Osteoblast (primary cell): ENCODE data around the gene NSMCE1. TPM values are rescaled to one million over a fixed set of nuclear protein-coding genes. Genes with fewer than 3 reads are reported as not detected.
"Not testable (repeated sequence)": the region's sequence is repeated elsewhere in the genome, so short reads cannot be mapped to it uniquely, and the experiment has no call there.

Experiments
- DNase-seq: peaks from one replicate; pipeline ENCODE4 v3.0.0; 2011; ENCODE audit warnings: low spot score, mixed read lengths; ENCODE audit not compliant: insufficient read length; ENCODE audit errors: missing footprints
- H2AFZ ChIP-seq: 2 replicates; pipeline ENCODE4 v1.6.0; 2011; ENCODE audit warnings: mild to moderate bottlenecking, low read length
- H3K27ac ChIP-seq: 2 replicates; pipeline ENCODE4 v1.5.1; 2011; ENCODE audit warnings: mild to moderate bottlenecking, low read depth, low read length, moderate library complexity
- H3K27me3 ChIP-seq: 2 replicates; pipeline ENCODE4 v1.6.0; 2012; ENCODE audit warnings: mild to moderate bottlenecking, control low read depth, inconsistent platforms, low read length, moderate library complexity; ENCODE audit not compliant: insufficient read depth
- H3K36me3 ChIP-seq: 2 replicates; pipeline ENCODE4 v1.5.1; 2011; ENCODE audit warnings: mild to moderate bottlenecking, low read length, control low read depth, moderate library complexity; ENCODE audit not compliant: insufficient read depth
- H3K4me1 ChIP-seq: 2 replicates; pipeline ENCODE4 v1.5.1; 2011; ENCODE audit warnings: mild to moderate bottlenecking, low read length, control low read depth, moderate library complexity; ENCODE audit not compliant: insufficient read depth
- H3K4me2 ChIP-seq: 2 replicates; pipeline ENCODE4 v1.6.0; 2011; ENCODE audit warnings: mild to moderate bottlenecking, low read length; ENCODE audit not compliant: insufficient read depth
- H3K4me3 ChIP-seq: fragments of 200-600 bp; sonication (generic); 3 replicates; pipeline ENCODE4 v1.5.1; 2012; ENCODE audit warnings: mild to moderate bottlenecking, low read length, inconsistent platforms; ENCODE audit not compliant: insufficient read depth
- H3K79me2 ChIP-seq: 2 replicates; pipeline ENCODE4 v1.6.0; 2012; ENCODE audit warnings: mild to moderate bottlenecking, low read length, control low read depth, inconsistent platforms; ENCODE audit not compliant: insufficient read depth
- H3K9me3 ChIP-seq: 2 replicates; pipeline ENCODE4 v1.5.1; 2011; ENCODE audit warnings: low read depth, low read length, control low read depth
- H4K20me1 ChIP-seq: 2 replicates; pipeline ENCODE4 v1.6.0; 2012; ENCODE audit warnings: mild to moderate bottlenecking, low read length, control low read depth; ENCODE audit not compliant: insufficient read depth
- total RNA-seq: library from RNA; depleted of rRNA; stranded (reverse); fragments of >200 nt; gene quantifications from 2 replicates; pipeline ENCODE4 v1.2.3, GENCODE V29; 2012
- TF ChIP-seq, protein P1 (sequence below): IDR thresholded peaks from 2 replicates; pipeline ENCODE4 v1.5.1; 2011; ENCODE audit warnings: mild to moderate bottlenecking, low read depth, low read length, moderate library complexity; ENCODE audit errors: extremely low read depth

Gene NSMCE1
- total RNA-seq, 1 donor: 57.9 TPM

DNA sequence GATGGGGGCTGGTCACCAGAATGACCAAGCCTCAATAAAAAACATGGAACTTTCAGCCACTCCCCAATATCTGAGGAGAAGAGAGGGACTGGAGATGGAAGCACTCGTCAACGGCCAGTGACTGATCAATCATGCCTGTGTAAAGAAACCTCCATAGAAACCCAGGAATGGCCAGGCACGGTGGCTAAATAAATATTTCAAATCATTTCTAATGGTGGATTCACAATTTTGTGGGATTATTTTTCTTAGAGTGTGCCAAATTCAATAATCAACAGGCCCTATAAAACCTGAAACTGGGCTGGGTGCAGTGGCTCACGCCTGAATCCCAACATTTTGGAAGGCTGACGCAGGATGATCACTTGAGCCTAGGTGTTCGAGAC is 16.4 kb downstream of the NSMCE1 start:
- H3K4me2 ChIP-seq: no peak overlapping the region
- no peaks in the 10 kb centered on the region for H4K20me1 ChIP-seq
- H3K36me3 ChIP-seq: peaks cover 19% of the 10 kb centered on the region
- no peak overlapping the region for H3K4me3 ChIP-seq
- H3K9me3 ChIP-seq: no peaks in the 10 kb centered on the region
- DNase-seq: no peak
- H3K27me3 ChIP-seq: no peaks in the 10 kb centered on the region
- no peak overlapping the region for H3K27ac ChIP-seq
- H3K4me1 ChIP-seq: peaks cover 28% of the 10 kb centered on the region
- H2AFZ ChIP-seq: no peak overlapping the region
- TF ChIP-seq, protein P1, sequence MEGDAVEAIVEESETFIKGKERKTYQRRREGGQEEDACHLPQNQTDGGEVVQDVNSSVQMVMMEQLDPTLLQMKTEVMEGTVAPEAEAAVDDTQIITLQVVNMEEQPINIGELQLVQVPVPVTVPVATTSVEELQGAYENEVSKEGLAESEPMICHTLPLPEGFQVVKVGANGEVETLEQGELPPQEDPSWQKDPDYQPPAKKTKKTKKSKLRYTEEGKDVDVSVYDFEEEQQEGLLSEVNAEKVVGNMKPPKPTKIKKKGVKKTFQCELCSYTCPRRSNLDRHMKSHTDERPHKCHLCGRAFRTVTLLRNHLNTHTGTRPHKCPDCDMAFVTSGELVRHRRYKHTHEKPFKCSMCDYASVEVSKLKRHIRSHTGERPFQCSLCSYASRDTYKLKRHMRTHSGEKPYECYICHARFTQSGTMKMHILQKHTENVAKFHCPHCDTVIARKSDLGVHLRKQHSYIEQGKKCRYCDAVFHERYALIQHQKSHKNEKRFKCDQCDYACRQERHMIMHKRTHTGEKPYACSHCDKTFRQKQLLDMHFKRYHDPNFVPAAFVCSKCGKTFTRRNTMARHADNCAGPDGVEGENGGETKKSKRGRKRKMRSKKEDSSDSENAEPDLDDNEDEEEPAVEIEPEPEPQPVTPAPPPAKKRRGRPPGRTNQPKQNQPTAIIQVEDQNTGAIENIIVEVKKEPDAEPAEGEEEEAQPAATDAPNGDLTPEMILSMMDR: no peak
- H3K79me2 ChIP-seq: peaks cover 2% of the 10 kb centered on the region

DNA sequence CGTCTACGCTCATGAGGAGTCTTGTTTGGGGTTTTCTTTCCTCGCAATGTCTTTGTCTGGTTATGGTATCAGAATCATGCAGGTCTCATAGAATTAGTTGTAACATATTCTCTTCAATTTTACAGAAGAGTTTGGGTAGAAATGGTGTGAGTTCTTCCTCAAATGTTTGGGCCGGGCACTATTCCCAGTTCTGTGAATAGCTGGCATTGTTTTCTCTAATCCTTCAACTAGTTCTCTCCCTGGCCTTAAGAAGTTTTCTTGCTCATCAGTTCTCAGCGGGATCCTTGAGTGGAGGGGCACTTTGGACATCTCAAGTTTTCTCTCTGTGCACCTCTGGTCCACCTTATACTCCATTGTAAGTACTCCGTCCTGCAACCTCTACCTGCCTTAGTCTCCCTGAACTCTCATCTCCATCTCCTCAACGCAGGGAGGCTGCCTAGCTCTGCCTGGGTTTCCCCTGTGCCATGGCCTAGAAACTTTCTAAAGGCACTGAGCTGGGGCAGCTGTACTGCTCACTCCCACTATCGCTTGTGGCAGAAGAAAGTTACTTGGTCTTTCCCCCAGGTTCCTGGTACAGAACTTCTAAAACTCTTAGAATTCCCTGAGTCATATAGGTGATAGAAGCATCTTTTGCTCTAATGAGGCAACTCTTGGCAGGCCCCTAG is 16.9 kb downstream of the NSMCE1 start:
- TF ChIP-seq, protein P1: no peak
- H3K36me3 ChIP-seq: peaks cover 14% of the 10 kb centered on the region
- DNase-seq: no peak

DNA sequence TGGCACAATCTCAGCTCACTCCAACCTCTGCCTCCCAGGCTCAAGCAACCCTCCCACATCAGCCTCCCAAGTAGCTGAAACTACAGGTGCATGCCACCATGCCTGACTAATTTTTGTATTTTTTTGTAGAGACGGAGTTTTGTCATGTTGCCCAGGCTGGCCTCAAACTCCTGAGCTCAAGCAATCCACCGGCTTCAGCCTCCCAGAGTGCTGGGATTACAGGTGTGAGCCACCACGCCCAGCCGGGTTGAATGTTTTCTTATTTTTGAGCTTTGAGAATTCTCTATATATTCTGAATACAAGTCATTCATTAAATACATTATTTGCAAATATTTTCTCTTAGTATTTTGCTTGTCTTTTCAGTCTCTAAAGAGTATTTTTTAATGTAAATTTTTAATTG is 19.7 kb downstream of the NSMCE1 start:
- H3K36me3 ChIP-seq, H2AFZ ChIP-seq, H3K4me2 ChIP-seq, H3K9me3 ChIP-seq, H4K20me1 ChIP-seq, H3K27ac ChIP-seq, DNase-seq, H3K4me3 ChIP-seq, H3K27me3 ChIP-seq: not testable (repeated sequence)
- Histone ChIP-seq H3K79me2 (peaks cover 11% of the 10 kb centered on the region), H3K4me1 (peaks cover 46% of the 10 kb centered on the region)

More for the DNA sequence above, 16.9 kb downstream of the NSMCE1 start:
- Histone ChIP-seq H3K27ac (no peak overlapping the region), H3K4me2 (no peak overlapping the region), H3K79me2 (peaks cover 4% of the 10 kb centered on the region), H3K9me3 (no peaks in the 10 kb centered on the region), H3K4me1 (peaks cover 28% of the 10 kb centered on the region), H3K27me3 (no peaks in the 10 kb centered on the region), H2AFZ (no peak overlapping the region), H4K20me1 (no peaks in the 10 kb centered on the region), H3K4me3 (no peak overlapping the region)

DNA sequence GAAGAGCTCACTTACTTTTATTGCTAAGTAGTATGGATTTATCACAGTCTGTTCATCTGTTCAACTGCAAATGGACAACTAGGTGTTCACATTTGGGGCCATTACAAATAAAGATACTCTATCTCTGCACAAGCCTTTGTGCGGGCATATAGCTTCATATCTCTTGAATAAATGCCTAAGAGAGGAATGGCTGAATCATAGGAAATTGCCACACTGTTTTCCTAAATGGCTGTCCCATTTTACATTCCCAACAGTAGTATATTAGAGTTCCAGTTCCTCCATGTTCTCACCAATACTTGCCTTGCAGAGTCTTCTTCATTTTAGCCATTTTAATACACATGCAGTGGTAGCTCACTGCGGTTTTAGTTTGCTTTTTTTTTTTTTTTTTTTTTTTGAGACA is 20.5 kb downstream of the NSMCE1 start:
- Histone ChIP-seq H3K4me1 (peaks cover 46% of the 10 kb centered on the region), H3K4me2 (no peak overlapping the region), H3K36me3 (no peaks in the 10 kb centered on the region), H2AFZ (no peak overlapping the region), H3K4me3 (no peak overlapping the region), H3K27me3 (no peaks in the 10 kb centered on the region), H3K9me3 (no peaks in the 10 kb centered on the region), H4K20me1 (no peaks in the 10 kb centered on the region), H3K27ac (peak overlapping the region; percentile 13), H3K79me2 (peaks cover 15% of the 10 kb centered on the region)
- DNase-seq: no peak
- TF ChIP-seq, protein P1: no peak

DNA sequence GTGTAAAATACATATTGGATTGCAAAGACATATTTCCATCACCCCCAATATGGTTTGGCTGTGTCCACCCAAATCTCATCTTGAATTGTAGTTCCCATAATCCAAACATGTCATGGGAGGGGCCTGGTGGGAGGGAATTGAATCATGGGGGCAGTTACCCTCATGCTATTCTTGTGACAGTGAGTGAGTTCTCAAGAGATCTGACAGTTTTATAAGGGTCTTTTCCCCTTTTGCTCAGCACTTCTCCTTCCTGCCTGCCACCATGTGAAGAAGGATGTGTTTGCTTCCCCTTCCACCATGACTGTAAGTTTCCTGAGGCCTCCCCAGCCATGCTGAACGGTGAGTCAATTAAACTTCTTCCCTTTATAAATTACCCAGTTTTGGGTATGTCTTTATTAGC is 21.5 kb downstream of the NSMCE1 start:
- H3K36me3 ChIP-seq: not testable (repeated sequence)

More for the DNA sequence above, 21.5 kb downstream of the NSMCE1 start:
- H3K79me2 ChIP-seq: peaks cover 19% of the 10 kb centered on the region
- not testable (repeated sequence) for H3K4me3 ChIP-seq, H3K4me2 ChIP-seq, DNase-seq, H2AFZ ChIP-seq, H3K9me3 ChIP-seq, H3K27ac ChIP-seq, H3K27me3 ChIP-seq, H4K20me1 ChIP-seq
- peaks cover 52% of the 10 kb centered on the region for H3K4me1 ChIP-seq
